ENCODE results near the gene ZFP3.
"Not testable (repeated sequence)": the region's sequence is repeated elsewhere in the genome, so short reads cannot be mapped to it uniquely, and the experiment has no call there.

ZFP3 gene

DNA sequence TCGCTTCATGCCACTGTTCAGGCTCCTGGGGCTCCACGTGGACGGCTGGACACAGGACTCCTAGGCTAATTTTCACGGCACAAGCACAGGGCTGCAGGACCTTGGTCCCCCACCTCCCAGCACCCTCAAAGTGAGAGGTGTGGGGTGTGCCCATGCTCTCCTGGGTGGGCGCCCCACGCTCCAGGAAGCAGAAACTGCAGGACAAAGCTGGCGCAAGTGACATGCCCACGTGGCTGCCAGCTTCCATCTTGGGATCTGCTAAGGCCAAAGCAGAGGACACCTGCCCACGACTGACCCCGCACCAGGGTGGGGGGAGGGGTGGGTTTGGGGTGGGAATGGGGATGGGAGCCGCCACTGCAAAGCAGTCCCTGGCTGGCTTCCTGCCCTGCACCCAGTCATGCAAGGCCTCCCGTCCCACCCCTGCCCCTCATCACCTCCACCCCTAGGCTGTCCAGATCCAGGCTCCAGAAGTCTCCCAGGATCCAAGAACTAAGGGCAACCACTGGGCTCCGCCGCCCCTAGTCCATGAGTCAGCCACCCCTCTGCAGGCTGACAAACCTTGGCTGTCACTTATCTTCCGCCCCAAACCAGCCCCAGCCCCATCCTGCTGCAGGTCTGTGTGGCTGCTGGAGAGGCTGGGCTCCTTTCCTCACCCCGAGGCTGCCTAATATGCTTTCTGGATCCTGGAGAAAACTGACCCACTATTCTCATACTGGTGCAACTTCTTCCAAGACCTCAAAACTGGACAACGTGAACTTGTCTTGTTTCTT is 48.6 kb downstream of the ZFP3 start:
- no peak for DNase-seq

DNA sequence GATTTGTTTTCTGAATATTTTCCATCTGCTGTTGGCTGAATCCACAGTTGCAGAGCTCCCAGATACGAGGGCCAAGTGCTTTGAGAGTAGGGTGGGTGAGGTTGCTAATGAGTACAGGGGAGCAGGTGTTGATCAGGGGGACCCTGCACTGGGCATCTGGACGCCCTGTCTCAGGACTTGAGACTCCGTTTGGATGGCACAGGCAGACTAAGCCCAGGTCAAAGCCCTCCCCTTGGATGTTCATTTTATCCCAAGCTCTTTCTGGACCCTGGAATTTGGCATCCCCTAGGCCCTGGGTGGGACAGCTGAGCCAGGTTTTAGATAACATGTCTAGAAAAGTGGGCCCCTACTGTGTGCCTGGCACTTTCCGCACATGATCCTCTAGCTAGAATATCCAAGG is 49.6 kb downstream of the ZFP3 start:
- no peak for DNase-seq

DNA sequence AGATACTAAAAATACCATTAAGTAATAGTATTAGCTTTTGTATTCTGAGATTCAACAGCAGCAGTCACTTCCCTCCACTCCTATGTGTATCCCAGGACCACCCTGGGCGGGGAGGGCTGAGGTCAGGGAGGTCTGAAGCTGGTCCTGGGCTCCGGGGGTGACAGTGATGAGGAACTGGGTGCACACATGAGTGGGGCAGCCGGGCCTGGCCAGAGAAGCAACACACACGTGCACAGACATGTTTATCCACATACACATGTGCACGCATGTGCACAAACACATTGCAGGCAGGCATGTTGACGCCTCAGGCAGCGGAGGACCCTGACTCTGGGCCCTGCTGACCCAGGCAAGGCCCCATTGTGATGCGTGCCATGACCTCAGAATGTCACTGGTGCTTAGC is 50.1 kb downstream of the ZFP3 start:
- DNase-seq, result not testable (repeated sequence)

DNA sequence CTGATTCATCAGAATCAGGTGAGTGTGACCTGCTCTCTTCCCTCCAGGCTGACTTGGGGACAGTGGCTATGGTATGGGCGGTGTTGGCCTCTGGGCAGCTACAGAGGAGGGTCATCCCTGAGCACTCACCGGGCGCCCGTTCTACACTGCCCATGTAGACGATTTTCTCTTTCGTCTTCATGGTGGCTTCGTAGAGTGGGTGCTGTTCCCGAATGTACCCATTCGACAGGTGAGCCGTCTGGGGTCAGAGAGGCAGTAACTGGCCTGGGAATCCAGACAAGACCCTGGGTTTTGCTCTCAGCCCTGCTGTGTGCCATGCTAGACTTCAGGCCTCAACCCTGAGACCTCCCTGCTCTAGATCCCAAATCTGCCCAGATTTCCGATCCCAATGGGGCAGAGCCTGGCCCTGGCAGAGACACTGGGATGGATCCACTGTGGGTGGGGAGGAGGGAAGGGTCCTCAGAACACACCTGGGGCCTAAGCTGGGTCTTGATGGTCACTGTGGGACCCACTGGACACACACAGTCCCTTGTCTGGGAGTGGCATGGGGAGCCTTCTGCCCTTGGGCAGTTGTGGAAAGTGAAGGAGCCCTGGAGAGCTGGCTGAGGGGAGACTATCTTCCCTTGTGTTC is 50.8 kb downstream of the ZFP3 start:
- no peak for DNase-seq

DNA sequence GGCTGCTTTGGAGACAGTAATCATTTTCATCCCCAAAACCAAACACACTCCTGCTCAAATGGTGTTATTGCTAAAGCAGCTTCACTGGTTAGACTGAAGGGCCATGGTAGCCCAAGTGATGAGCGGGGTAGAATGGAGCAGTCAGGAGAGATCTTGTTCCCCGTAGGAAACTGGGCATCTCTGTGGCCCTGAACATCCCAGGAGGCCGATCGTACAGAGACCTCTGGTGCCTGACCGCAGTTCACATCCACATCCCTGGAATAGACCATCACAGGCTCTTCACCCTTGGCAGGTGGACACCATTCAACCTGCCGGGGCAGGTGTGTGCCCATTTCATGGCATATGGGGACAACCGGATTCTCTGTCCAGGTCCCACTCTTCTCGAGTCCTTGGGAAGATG is 51.5 kb downstream of the ZFP3 start:
- DNase-seq, result not testable (repeated sequence)

DNA sequence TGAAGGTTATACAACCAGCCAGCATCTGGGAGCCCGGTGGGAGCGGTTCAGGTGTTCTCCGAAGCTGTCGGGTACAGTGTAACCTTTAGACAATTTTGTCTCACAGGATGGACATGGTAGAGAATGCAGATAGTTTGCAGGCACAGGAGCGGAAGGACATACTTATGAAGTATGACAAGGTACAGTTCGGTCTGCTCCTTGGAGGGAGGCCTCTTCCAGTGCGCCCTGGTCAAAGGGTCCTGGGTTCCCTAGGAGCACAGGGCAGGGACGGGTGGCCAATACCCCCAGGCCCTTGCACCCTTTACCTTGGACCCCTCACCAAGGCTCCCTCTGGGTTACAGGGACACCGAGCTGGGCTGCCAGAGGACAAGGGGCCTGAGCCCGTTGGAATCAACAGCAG is 52.0 kb downstream of the ZFP3 start:
- not testable (repeated sequence) for DNase-seq

DNA sequence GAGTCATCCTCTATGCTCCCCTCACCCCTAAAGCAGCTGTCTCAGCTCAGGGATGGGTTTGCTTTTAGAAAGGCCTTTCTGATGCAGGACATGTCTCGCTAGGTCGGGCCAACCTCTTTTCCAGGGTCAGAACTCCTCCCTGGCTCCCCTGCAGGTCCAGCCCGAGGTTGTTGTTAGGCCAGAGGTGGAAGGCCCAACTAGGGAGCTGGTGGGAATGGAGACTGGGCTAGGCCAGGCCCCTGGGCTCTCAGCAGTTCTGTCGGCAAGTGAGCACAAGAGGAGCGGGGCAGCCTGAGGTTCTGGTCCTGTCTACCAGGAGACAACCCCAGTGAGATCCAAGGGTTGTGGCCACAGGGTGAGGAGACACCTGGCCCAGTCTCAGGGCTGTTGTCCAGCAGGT is 52.4 kb downstream of the ZFP3 start:
- DNase-seq, result not testable (repeated sequence)

DNA sequence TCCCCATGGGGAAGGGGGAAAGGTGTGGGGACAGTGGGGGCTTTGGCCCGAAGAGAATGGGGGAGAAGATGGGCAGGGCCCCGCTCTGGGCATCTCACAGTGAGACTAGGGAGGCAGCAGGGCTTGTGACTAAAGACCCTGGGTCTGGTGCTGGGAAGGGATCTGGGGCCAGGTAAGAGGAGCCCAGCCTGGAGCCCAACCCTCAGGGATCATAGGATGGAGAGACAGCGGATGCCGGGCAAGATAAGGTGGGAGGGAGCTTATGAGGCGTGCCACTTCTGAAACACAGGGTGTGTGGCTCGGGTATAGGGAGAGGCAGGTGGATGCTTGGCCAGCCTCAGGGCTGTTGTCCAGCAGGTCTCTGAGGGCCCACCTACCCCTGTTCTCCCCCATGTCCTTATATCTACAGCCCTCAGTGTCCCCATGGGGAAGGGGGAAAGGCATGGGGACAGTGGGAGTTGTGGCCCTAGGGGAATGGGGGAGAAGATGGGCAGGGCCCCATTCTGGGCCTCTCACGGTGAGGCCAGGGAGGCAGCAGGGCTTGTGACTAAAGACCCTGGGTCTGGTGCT is 53.0 kb downstream of the ZFP3 start:
- DNase-seq, result no peak

DNA sequence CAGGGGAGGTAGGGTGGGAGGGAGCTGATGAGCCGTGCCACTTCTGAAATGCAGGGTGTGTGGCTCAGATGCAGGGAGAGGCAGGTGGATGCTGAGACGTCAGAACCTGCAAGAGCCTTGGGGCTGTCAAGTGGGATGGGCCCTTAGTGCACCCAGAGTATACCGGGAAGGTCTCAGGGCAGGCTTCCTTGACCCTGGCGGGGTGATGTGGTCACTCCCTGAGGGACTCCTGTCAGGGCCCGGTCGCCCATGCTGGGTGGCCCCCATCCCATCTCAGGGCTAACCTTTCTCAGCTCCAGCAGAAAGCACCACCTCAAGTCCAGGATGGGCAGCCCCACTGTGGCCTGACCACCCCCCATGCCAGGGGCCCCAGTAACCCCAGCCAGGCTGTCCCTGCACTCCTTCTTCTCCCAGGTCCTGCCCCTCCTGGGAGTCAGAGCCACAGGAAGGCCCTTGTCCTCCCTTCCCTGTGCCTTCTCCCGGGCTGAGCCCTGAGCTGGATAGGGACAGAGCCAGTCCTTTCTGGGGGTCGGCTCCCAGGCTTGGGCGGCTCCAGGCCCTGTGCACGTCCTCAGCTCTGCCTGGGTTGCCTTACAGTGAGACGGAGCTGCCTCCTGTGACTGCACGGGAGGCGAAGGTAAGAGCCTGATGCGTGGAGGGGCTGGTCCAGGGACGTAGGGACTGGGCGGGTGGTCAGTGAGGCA is 53.7 kb downstream of the ZFP3 start:
- DNase-seq, result not testable (repeated sequence)

DNA sequence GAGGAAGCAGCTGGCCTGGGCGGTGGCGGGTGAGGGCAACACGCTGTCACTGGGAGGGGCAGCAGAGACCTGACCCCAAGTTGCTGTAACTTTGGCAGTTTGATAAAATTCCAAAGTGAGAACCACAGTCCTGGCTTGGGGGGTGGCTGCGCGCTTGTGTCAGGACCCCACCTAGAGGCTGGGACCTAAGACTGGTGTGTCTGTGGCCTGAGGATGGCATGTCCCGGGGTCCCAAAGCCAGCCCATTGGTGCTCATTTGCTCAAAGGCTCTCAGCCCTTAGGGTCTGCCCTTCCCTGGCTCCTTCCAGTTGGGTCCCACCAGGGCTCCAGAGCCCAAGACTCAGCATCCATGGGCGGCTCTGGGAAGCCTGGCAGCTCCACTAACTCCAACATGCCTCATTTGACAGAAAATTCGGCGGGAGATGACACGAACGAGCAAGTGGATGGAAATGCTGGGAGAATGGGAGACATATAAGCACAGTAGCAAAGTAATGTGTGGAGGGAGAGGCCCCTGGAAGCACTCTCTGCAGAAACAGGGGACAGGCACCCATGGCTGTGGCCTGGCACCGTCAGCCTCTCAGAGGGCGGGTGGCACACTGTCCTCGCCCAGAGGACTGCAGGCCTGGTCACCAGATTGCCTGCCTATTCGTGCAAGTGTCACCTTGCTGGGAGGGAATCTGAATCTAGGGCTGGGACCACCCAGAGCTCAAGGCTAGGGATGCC is 54.4 kb downstream of the ZFP3 start:
- DNase-seq, result not testable (repeated sequence)

DNA sequence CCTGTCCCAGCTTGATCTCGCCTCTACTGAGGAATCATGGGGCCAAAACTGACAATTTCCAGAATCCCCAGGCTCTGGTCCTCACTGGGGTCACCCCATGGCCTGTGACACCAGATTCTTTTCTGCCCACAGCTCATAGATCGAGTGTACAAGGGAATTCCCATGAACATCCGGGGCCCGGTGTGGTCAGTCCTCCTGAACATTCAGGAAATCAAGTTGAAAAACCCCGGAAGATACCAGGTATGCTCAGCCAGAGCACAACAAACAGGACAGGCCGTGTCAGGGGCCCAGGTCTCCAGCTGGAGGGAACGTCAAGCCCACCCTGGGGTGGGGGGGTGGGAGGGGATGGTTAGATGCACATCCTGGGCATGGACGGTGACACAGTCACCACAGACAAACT is 55.0 kb downstream of the ZFP3 start:
- DNase-seq, result no peak

DNA sequence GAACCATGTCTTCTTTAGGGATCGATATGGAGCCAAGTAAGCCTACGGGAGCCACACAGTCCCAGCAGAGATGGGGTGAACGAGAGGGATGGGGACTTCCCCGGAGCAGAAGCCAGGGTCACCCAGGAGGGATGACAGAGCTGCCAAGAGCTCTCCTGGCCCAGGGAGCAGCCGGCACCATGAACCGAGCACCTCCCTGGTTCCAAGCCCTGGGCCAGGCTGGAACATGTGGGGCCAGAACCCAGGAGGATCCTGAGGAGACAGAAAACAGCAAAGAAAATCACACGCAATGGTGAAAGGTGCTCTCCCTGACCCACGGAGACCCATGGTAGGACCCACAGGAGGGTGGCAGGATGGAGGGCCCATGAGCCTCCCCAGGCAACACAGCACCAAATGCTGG is 55.7 kb downstream of the ZFP3 start:
- DNase-seq, result not testable (repeated sequence)

DNA sequence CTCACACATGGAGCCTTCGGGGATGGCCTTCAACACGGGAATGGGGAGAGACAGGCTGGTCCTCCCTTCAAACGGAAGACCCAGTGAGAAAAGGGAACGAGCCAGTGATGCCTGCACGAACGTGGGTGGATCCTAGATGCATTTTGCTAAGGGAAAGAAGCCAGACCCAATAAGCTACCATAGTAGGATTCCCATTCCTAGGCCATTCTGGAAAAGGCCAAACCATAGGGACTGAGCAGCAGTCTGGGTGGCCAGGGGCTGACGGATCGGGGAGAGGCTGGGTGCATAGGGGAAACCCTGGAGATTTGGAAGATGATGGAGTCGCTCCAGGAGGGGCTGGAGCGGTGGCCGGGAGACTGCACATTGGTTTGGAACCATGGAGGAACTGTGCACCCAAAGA is 56.3 kb downstream of the ZFP3 start:
- not testable (repeated sequence) for DNase-seq

DNA sequence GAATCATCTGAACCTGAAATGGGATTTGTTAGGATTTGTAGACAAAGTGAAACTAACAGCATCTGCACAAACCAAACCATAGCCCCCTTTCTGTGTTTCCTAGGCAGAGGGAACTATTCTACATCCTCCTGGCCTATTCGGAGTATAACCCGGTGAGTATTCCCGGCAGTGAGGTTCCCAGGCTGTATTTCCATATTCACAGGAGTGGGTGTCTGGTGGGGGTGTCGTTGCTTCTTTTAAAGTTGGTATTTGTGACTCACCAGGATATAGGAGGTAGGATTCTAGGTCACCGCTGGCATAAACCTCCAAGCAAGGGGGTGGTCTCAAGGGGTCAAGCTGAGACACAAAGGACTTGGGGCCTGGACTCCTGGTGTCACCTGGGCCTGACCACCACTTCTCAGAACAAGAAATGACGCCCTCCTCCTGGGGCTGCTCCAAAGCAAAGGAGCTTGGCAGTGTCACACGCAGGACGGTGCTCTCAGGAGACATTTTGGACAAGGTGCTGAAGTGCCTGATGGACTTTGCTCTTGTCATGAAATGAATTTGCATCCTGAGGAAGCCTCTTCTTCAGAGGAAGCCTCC is 57.0 kb downstream of the ZFP3 start:
- not testable (repeated sequence) for DNase-seq

DNA sequence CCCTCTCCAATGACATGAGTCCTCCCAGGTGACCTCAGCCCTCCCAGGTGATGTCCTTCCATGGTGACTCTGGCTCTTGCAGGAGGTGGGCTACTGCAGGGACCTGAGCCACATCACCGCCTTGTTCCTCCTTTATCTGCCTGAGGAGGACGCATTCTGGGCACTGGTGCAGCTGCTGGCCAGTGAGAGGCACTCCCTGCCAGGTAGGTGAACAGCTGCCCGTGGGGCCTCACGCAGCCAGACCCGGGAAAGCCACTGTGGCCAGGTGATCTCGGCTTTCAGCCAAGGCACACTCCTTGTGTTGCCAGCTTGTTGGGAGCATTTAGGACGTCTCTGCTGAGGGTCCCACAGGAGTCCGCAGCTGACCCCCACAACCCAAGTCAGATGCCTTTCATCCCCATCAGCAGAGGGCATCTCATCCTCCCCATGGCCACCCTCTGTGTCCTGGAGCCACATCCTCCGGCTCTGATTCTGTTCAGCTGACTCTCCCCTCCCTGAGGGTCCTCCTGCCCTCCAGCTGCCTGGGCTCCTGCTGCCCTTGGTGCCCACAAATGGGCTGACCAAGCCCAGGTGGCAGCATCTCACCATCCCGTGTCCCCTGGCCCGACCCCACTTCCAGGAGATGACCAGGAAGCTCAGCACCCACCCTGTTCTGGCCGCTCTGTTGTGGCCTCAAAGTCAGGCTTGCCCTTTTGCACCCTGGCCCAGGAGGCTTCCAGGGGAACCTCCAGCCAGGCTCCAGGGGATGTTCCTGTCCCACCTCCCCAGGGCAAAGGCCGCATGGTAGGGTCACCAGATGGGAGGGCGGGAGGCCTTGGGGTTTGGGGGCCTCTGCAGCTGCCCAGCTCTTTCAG is 57.7 kb downstream of the ZFP3 start:
- DNase-seq, result no peak

DNA sequence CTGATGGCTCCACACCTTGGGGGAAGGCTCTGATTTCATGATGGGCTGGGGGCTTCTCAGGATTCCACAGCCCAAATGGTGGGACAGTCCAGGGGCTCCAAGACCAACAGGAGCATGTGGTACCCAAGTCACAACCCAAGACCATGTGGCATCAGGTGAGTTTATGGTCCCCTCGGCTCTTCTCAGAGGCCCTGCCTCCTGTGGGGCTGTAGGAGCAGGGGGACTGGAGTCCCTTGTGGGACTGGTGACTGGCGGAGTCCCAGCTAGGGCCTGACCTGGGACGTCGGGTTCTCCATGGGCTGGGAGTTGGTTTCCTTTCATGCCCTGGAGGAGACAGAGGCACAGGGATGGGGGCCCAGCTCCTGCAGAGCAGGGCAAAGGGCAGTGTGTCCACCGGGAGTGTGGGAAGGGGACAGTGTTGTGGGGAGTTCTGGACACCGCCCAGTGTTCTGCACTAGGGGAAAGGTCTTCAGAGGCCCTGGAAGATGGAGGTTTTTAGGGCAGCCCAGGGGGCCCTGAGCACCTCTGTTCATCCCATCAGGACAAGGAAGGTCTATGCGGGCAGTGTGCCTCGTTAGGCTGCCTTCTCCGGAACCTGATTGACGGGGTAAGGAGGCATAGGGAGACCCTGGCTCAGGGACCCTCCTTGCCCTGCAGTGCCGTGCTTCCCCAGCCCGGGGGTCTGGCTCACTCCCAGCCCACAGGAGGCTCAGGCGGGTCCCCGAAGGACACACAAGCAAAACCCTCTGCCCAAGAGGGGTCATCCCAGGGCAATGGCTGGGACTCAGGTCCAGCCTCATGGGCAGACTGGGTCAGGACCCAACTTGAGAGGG is 58.5 kb downstream of the ZFP3 start:
- DNase-seq, result not testable (repeated sequence)

DNA sequence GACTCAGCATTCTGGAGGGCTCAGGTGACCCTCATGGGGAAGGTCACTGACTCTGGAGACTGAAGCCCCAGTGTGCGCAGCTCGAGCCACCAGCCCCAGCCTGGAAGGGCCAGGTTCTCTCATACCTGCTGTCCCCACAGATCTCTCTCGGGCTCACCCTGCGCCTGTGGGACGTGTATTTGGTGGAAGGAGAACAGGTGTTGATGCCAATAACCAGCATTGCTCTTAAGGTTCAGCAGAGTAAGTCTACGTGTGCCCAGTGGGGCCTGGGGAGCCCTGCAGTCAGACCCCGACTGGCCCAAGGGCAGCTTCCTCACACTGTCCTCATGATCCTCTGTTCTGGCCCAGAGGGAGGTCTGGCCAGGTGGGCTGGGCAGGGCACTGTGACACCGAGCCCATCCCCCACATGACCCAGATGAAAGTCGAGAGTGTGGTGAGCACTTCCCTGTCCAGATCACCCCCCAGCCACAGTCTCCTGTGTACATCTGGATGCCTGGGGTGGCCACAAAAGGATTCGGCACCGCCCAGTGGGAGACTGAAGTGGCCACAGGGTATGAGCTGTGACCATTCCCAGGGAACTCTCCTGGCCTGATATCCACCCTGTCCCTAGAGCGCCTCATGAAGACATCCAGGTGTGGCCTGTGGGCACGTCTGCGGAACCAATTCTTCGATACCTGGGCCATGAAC is 59.4 kb downstream of the ZFP3 start:
- DNase-seq, result not testable (repeated sequence)

DNA sequence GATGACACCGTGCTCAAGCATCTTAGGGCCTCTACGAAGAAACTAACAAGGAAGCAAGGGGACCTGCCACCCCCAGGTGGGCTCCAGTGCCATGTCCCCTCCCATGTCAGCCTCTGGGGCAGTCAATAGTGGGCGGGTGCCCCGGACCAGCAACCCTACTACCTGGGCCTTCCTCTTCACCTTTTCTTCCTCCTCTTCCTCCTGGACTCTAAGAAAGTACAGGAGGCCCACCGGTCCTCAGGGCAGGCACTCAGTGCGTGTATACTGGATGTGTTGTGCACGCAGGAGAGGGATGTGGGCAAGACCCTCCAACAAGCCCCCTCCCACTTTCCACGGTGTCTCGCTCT is 59.9 kb downstream of the ZFP3 start:
- DNase-seq, result not testable (repeated sequence)

DNA sequence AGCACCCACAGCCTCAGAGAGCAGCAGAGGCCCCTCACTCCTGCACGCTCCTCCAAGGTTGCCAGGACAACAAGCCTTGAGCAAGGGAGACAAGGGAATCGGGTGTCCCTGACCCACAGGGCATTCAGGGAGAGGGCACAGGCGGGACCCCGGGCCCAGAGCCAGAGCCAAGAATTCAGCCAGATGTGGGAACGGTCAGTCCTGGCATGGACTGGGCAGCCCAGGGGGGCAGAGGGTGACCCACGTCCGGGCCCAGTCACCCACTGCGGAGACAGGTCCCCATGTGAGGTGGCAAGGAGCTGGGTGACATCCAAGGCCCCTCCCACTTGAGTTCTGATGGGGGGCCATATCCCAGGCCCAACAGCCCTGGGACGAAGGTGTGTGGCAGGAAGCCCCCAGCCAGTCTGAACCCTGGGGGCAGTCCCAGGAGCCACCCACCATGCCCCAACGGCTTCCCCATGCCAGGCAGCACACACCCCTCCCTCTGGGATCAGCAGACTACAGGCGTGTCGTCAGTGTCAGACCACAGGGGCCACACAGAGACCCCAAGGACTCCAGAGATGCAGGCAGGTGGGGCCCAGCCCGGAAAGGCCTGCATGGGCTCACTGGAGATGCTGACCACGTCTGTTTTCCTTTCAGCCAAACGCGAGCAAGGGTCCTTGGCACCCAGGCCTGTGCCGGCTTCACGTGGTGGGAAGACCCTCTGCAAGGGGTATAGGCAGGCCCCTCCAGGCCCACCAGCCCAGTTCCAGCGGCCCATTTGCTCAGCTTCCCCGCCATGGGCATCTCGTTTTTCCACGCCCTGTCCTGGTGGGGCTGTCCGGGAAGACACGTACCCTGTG is 60.6 kb downstream of the ZFP3 start:
- no peak for DNase-seq

All from KG1 (cell line).